Activated T-helper 17 cell treated with anti-CD3 and anti-CD28 coated beads, Interleukin-2, amount 50 U/mL, for 72 hours (primary cell): ENCODE measurements around the gene BICDL1. TPM values are rescaled to one million over a fixed set of nuclear protein-coding genes. Genes with fewer than 3 reads are reported as not detected.
A peak's percentile ranks its signal among the peaks of the same experiment; 100 is the strongest.

Experiments
- ATAC-seq: fragments of 150-1000 bp; cut with Tn5 transposase; replicated peaks from 2 replicates; pipeline ENCODE4 v1.10.0; 2021; ENCODE audit warnings: mild to moderate bottlenecking, moderate library complexity
- H3K27ac Mint-ChIP-seq: one replicate; pipeline ENCODE4 v1.8.0; 2022; ENCODE audit warnings: mixed read lengths
- H3K27me3 Mint-ChIP-seq: one replicate; pipeline ENCODE4 v1.8.0; 2022; ENCODE audit warnings: mixed read lengths
- H3K36me3 Mint-ChIP-seq: one replicate; pipeline ENCODE4 v1.8.0; 2022; ENCODE audit warnings: low read depth, mild to moderate bottlenecking, mixed read lengths
- H3K4me1 Mint-ChIP-seq: one replicate; pipeline ENCODE4 v1.8.0; 2022; ENCODE audit warnings: mixed read lengths
- H3K4me3 Mint-ChIP-seq: one replicate; pipeline ENCODE4 v1.8.0; 2022; ENCODE audit warnings: mild to moderate bottlenecking, mixed read lengths
- H3K9me3 Mint-ChIP-seq: one replicate; pipeline ENCODE4 v1.8.0; 2022; ENCODE audit warnings: mixed read lengths
- total RNA-seq, 2 donors: library from RNA; stranded (reverse); gene quantifications; one replicate each; pipeline ENCODE4 v1.2.3, GENCODE V29; 2022

Gene BICDL1
- total RNA-seq, 2 donors from 2014 or later, result 36.9 to 91.6 TPM

DNA sequence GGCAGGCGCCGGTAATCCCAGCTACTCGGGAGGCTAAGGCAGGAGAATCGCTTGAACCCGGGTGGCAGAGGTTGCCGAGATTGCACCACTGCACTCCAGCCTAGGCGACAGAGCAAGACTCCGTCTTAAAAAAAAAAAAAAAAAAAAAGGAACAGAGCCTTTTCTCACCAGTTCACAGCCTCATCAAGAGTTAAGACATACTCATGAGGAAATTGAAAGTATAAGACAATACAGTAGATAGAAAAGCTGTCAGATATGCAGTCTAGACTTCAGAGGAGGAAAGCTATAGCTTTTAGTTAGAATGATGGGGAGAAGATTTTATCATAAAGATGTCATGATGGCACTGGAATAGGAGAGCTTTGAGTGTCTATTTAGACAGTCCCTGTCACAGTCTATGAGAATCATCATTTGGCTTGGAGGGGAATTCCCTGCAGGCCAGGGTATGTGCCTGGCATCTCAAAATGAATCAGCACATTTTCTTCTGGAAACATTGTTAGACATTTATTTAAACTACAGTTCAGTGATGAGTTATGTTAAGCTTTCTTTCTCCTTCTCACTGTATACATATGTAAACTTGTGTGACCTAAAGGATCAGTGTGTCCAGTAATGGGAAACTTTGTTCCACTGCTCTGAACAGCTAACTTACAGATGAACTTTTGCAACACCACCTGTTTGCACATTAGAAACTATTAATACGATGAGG is 130.4 kb downstream of the BICDL1 start:
- Mint-ChIP-seq H3K4me1 (peaks cover 63% of the 10 kb centered on the region), H3K9me3 (no peaks in the 10 kb centered on the region)
- peak; percentile 63 for ATAC-seq

DNA sequence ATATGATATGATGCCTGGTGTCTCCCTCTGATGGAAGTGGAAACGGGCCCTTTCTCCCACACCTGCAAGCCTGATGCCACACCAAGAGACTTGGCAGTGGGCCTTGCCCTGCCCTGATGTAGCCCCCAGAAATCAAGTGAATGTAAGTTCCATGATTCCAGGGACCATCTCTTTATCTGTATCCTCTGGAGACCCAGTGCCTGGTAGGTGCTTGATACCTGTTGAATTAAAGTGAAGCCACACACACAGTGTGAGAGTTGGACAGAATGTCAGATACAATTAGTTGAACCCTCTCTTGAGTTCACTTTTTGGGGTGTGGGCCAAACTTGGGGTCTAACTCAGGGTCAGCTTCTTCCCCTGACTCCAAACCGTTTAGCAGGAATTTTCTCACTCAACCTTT is 132.3 kb downstream of the BICDL1 start:
- no peaks in the 10 kb centered on the region for H3K9me3 Mint-ChIP-seq
- no peaks in the 10 kb centered on the region for H3K27me3 Mint-ChIP-seq
- H3K27ac Mint-ChIP-seq, result peak overlapping the region; percentile 82
- ATAC-seq, result peak; percentile 0
- peak overlapping the region; percentile 75 for H3K4me3 Mint-ChIP-seq
- H3K36me3 Mint-ChIP-seq, result peaks cover 33% of the 10 kb centered on the region
- H3K4me1 Mint-ChIP-seq, result peaks cover 48% of the 10 kb centered on the region

More for the DNA sequence above, 130.4 kb downstream of the BICDL1 start:
- peak overlapping the region; percentile 91 for H3K27ac Mint-ChIP-seq
- peak overlapping the region; percentile 75 for H3K4me3 Mint-ChIP-seq
- peaks cover 44% of the 10 kb centered on the region for H3K36me3 Mint-ChIP-seq
- H3K27me3 Mint-ChIP-seq, result no peaks in the 10 kb centered on the region

DNA sequence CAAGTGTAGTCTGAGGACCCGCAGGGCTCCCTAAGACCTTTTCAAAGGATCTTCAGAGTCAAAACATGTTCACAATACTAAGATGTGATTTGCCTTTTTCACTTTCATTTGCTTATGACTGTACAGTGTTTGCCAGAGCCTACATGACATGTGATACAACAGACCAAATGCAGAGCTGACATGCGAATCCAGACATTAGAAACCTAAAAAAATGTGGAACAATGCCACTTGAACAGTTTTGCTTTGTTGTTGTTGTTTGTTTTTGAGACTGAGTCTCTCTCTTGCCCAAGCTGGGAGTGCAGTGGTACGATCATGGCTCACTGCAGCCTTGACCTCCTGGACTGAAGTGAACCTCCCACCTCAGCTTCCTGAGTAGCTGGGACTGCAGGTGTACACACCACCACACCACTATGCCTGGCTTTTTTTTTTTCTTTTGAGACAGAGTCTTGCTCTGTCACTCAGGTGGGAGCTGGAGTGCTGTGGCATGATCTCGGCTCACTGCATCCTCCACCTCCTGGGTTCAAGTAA is 132.8 kb downstream of the BICDL1 start:
- Mint-ChIP-seq H3K27me3 (no peaks in the 10 kb centered on the region), H3K36me3 (peaks cover 38% of the 10 kb centered on the region), H3K4me3 (peak overlapping the region; percentile 75), H3K9me3 (no peaks in the 10 kb centered on the region), H3K4me1 (peaks cover 53% of the 10 kb centered on the region), H3K27ac (peak overlapping the region; percentile 82)
- ATAC-seq, result peak; percentile 67

DNA sequence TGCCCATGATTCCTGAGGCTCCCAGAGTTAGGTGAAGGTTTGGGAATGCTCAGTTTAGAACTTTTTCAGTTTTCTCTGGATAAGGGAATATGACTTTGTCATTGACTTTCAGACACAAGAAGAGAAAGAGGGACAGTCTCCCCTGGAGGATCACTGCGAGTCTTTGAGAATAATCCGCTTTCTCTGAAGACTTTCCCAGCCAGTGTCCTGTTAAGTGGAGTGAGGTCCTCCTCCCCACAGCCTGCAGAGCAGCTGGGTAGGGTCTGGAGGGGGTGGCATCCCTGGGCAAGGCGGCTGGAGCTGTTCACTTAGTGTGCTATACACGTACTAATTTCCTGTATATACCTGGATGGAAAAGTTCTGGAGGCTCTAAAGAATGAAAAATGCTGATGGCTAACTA is 136.0 kb downstream of the BICDL1 start:
- Mint-ChIP-seq H3K36me3 (peaks cover 45% of the 10 kb centered on the region), H3K4me1 (peaks cover 40% of the 10 kb centered on the region), H3K27me3 (no peaks in the 10 kb centered on the region), H3K4me3 (no peak overlapping the region), H3K27ac (peak overlapping the region; percentile 92), H3K9me3 (no peaks in the 10 kb centered on the region)
- ATAC-seq, result no peak

DNA sequence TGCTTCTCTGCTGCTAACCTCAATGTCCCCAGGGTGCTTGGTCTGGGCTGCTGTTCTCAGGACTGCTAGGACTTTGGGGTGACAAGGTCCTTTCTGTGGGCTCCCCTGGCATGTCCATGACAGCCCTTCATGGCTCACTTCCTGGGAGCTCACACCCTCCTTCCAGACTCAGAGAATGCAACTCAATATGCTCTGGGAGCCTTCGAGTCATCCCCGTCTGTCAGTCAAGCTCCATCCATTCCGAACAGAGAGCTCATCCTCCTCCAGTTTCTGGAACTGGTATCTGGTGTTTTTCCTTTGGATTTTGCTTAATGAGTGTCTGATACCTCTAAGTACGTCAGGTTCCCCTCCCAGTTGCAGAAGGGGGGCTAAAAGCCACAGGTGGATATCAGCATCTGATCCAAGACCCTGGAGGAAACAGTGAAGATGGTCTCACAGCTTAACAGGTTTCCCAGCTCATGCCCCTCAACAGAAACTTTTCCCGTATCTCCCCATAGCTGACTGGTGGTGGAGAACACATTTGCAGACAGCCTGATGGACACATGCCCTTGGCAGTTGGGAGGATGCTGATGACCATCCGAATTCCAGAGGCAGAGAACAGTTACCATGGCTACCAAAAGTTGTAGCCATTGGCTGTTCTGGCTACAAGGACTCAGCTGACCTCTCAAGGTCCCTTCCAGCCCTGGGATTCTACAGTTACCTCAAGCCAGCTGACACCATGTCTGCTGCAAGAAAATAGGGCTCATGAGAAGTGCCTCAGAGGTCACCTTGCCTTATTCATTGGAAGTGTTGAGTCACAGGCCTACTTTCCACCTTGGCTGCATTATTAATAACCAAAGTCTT is 137.0 kb downstream of the BICDL1 start:
- peak overlapping the region; percentile 60 for H3K4me3 Mint-ChIP-seq
- H3K9me3 Mint-ChIP-seq, result no peaks in the 10 kb centered on the region
- peaks cover 33% of the 10 kb centered on the region for H3K4me1 Mint-ChIP-seq
- H3K27ac Mint-ChIP-seq, result peak overlapping the region; percentile 92
- no peaks in the 10 kb centered on the region for H3K27me3 Mint-ChIP-seq
- peaks cover 54% of the 10 kb centered on the region for H3K36me3 Mint-ChIP-seq
- peak; percentile 65 for ATAC-seq

DNA sequence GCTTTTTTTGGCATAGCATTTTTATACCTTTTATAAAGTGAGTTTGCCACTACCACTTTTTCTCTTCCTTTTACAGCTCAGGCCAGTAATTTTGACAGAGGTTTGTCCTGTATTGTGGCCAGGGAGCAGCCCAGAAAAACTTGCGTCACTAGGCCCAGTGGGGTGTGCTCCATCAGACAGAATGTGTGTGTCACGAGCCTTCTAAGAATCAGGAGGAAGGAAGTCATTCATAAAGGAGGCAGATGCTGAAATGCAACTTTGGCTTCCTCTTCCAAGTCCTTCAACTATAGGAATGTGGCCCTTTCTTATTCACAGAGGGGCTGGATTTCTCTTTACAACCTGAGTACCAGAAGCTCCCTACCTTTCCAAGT is 137.6 kb downstream of the BICDL1 start:
- H3K27ac Mint-ChIP-seq, result peak overlapping the region; percentile 92
- peak overlapping the region; percentile 60 for H3K4me3 Mint-ChIP-seq
- no peaks in the 10 kb centered on the region for H3K27me3 Mint-ChIP-seq
- H3K36me3 Mint-ChIP-seq, result peaks cover 60% of the 10 kb centered on the region
- H3K9me3 Mint-ChIP-seq, result no peaks in the 10 kb centered on the region
- peaks cover 27% of the 10 kb centered on the region for H3K4me1 Mint-ChIP-seq
- peak; percentile 56 for ATAC-seq

DNA sequence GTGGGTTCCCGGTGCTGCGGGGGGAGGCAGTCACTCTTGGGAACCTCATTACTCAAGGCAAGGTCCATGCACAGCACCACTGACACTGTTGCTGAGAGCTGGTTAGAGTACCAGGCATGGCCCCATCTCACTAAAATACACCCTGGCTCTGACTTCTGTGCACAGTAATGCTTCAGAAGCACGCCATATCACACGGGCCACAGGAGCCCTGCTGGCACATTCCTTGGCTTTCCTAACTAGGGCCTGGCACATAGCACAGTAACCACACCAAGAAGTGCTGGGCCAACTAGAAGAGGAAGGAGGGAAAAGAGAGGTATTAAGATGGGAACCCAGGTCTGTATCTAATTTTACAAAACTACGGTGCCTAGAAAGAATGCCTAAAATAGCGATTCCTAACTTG is 141.0 kb downstream of the BICDL1 start:
- no peak overlapping the region for H3K4me3 Mint-ChIP-seq
- peaks cover 94% of the 10 kb centered on the region for H3K36me3 Mint-ChIP-seq
- no peaks in the 10 kb centered on the region for H3K9me3 Mint-ChIP-seq
- no peak for ATAC-seq
- peak overlapping the region; percentile 11 for H3K27ac Mint-ChIP-seq
- peaks cover 18% of the 10 kb centered on the region for H3K4me1 Mint-ChIP-seq
- no peaks in the 10 kb centered on the region for H3K27me3 Mint-ChIP-seq

DNA sequence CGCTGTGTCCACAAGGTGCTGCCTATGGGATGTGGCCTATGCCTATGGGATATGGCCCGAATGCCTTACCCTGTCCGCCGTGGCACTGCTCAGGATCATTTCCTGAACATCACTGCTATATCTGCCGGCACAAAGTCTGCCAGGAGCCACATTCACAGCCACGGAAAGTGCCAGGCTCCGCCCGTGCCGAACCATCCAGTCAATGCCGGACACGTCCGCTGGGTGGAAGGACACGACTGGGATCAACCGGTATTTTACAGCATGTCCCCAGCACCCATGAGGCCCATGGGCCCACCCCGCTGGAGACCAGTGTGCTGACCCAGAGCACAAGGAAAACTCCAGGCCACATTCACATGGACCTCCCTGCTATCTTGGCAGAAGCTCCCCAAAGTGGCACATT is 142.1 kb downstream of the BICDL1 start:
- no peak overlapping the region for H3K27ac Mint-ChIP-seq
- peaks cover 99% of the 10 kb centered on the region for H3K36me3 Mint-ChIP-seq
- ATAC-seq, result no peak
- peaks cover 17% of the 10 kb centered on the region for H3K4me1 Mint-ChIP-seq
- H3K9me3 Mint-ChIP-seq, result no peaks in the 10 kb centered on the region
- H3K27me3 Mint-ChIP-seq, result no peaks in the 10 kb centered on the region
- no peak overlapping the region for H3K4me3 Mint-ChIP-seq

DNA sequence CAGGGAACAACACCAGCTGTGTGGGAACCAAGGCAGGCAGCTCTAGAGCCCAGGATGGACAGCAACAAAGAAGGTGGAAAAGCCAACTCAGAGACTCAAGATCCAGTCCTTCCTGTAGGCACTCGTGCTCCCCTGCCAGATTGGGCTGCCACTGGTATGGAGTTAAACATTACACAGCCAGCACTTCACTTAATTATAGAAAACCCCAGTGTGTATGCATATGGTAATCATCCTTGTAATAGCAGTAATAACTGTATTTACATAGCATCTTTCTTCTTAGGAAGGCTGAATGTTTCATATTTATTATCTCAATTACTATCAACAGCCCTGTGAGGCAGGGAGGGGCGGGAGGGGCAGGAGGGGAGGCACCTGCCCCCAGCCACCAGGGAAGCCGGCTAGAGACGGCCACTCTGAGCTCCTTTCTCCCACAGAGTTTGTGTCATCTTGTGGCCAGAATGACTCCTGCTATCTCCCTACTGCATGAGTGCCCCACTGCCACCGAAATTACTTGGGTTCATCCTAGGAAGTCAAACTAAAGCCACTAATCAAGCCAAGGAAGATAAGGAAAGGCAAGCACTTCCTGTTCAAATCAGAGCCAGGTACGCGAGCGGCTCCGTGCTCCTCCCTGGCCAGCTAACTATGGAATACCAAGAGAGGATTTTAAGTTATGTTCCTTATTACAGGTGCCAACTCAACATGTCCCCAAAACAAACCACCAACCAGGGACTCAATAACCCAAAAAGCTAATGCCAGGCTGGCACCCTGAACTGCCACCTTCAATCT is 143.2 kb downstream of the BICDL1 start:
- Mint-ChIP-seq H3K4me3 (no peak overlapping the region), H3K27me3 (no peaks in the 10 kb centered on the region), H3K36me3 (peaks cover 99% of the 10 kb centered on the region), H3K9me3 (no peaks in the 10 kb centered on the region), H3K4me1 (peaks cover 6% of the 10 kb centered on the region), H3K27ac (peak overlapping the region; percentile 62)
- ATAC-seq, result no peak

DNA sequence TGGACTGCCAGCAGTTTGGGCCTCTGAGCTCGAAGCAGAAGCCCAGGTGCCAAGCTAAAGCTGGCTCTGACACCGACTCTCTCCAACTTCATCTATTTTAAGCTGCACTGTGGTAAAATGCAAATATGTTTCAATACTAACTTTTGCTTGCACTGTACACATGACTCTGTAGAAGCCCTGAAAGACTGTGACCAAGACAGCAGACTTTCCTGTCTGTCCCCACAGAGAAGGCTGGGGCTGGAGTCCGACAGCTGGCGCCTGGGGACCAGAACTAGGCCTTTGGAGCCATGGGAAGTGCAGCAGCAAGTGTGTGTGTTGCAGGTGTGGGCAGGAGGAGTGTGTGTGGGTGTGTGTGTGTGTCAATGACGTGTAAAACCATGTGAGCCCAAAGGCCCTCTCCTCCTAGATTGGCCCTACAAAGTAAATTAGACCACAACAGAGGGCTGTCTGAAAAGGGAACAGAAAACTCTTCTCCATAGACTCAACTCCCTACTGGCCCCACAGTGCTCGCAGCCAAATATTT is 143.9 kb downstream of the BICDL1 start:
- no peak for ATAC-seq

DNA sequence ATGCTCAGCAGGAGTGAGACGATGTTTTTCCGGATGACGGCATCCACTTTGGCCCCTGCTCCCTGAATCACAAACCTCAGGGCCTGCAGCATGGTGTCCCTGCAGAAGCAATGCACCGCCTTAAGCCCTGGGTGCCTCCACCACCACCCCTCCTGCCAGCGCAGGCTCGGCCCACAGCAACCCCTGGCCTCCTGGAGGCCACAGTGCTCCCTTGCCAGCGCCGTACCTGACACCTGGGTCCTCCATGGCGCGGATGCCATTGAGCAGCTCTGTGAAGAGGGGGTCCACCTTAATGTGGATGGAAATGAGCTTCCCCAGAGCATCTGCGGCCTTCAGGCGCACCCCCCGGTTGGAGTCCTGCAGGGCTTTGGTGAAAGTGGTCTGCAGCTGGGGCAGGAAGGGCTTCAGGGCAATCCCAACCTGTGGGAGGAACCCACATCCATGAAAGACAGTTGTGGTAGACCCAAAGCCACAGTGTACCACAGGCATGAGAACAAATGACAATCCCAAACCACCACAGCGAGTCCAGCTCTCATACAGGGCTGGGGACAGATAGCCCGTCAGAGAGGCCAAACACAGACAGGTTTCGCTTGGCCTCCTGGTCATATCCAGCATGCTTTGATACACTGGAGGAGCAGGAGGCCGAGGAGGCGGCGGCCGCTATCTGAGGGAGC is 145.4 kb downstream of the BICDL1 start:
- H3K4me1 Mint-ChIP-seq, result no peaks in the 10 kb centered on the region
- no peak overlapping the region for H3K27ac Mint-ChIP-seq
- no peak overlapping the region for H3K4me3 Mint-ChIP-seq
- ATAC-seq, result no peak
- H3K36me3 Mint-ChIP-seq, result peaks cover 99% of the 10 kb centered on the region
- no peaks in the 10 kb centered on the region for H3K9me3 Mint-ChIP-seq
- no peaks in the 10 kb centered on the region for H3K27me3 Mint-ChIP-seq

More for the DNA sequence above, 143.9 kb downstream of the BICDL1 start:
- Mint-ChIP-seq H3K4me3 (no peak overlapping the region), H3K9me3 (no peaks in the 10 kb centered on the region), H3K27me3 (no peaks in the 10 kb centered on the region), H3K4me1 (no peaks in the 10 kb centered on the region), H3K27ac (peak overlapping the region; percentile 29), H3K36me3 (peaks cover 99% of the 10 kb centered on the region)

DNA sequence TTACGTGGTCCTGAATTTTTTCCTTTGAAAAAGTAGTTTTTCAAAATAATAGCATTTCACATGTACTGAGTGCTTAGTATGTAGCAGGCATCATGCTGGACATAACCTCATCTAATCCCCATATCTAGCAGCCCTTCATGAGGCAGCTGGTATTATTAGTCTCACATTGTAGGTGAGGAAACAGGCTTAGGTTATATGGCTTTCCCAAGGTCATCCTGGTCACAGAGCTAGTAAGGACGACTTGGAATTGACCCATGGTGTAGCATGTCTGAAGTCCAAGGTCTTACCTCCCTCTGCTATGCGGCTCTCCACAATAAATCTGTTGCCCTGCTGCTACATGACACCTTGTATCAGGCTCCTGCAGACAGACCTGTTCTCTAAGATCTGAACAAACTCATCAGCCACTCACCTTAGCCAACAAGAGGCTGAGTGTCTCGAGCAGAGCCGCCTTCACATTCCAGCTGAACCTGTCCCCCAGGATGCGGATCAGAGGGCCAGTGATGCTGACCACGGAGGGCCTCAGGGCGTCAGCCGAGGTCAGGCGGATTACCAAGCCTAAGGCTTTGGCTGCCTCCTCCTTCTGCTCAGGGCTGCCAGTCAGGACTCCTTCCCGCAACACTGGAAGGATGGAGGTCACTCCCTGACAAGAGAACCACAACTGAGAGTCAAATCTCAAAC is 147.2 kb downstream of the BICDL1 start:
- no peak overlapping the region for H3K4me3 Mint-ChIP-seq
- peaks cover 100% of the 10 kb centered on the region for H3K36me3 Mint-ChIP-seq
- no peaks in the 10 kb centered on the region for H3K9me3 Mint-ChIP-seq
- H3K27me3 Mint-ChIP-seq, result no peaks in the 10 kb centered on the region
- no peak for ATAC-seq
- no peaks in the 10 kb centered on the region for H3K4me1 Mint-ChIP-seq
- no peak overlapping the region for H3K27ac Mint-ChIP-seq

DNA sequence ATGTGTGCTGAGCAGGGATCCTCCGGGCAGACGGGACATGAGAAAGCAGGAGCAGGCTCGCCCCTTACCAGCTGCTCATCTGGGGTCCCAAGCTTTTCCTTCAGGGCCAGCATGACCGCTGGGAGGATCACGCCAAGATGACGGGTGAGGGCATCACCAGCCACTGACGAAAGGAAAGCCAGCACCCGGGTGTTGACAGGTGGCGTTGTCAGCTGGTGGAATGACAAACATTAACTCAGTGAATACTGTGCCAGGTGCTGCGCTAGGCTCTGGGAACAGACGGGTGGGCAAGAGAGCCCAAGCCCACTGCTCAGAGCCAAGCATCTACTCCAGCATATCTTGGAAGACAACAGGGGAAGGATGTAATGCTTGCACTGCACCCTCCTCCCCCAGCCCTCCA is 148.8 kb downstream of the BICDL1 start:
- Mint-ChIP-seq H3K4me3 (no peak overlapping the region), H3K27ac (no peak overlapping the region), H3K36me3 (peaks cover 100% of the 10 kb centered on the region), H3K27me3 (no peaks in the 10 kb centered on the region), H3K9me3 (no peaks in the 10 kb centered on the region), H3K4me1 (no peaks in the 10 kb centered on the region)
- no peak for ATAC-seq
